Tibial artery (tissue), 4 donors: ENCODE results near the gene ZMIZ1.
A peak's percentile ranks its signal among the peaks of the same experiment; 100 is the strongest.
"Not testable (repeated sequence)": the region's sequence is repeated elsewhere in the genome, so short reads cannot be mapped to it uniquely, and the experiment has no call there.

Source experiments
- DNase-seq, 2 donors: peaks; one replicate each; pipeline ENCODE4 v3.0.0-alpha.2; 2019
- H3K27ac ChIP-seq, 2 donors: fragments of 200-600 bp; sonication (generic) in 1 of 2; 1 replicate in 1 of 2; 2 replicates in 1 of 2; pipeline ENCODE4 v1.5.1; 2018 to 2019; ENCODE audit warnings: mild to moderate bottlenecking in 1 of 2
- H3K27me3 ChIP-seq, 2 donors: fragments of 200-600 bp; sonication (generic) in 1 of 2; one replicate each; pipeline versions ENCODE4 v1.5.1 to v1.6.0; 2016 to 2019
- H3K36me3 ChIP-seq, 3 donors: fragments of 200-600 bp; sonication (generic) in 2 of 3; one replicate each; pipeline ENCODE4 v1.5.1; 2016 to 2019; ENCODE audit warnings: mild to moderate bottlenecking in 2 of 3
- H3K4me1 ChIP-seq, 4 donors: fragments of 200-600 bp; sonication (generic) in 2 of 4; 1 replicate in 3 of 4; 2 replicates in 1 of 4; pipeline ENCODE4 v1.5.1; 2016 to 2019
- H3K4me3 ChIP-seq, 2 donors: fragments of 200-600 bp; sonication (generic) in 1 of 2; 1 replicate in 1 of 2; 2 replicates in 1 of 2; pipeline ENCODE4 v1.5.1; 2018 to 2019; ENCODE audit warnings: mild to moderate bottlenecking in 2 of 2
- H3K9me3 ChIP-seq, 3 donors: fragments of 200-600 bp; sonication (generic) in 1 of 3; one replicate each; pipeline ENCODE4 v1.5.1; 2016 to 2019
- intact Hi-C: fragments of 100-400 bp; cut with DNase I; formaldehyde crosslinking; loops from one replicate; pipeline ENCODE4 v1.15.0; 2023; ENCODE audit warnings: low total_unique reads
- TF ChIP-seq, protein P1 (sequence below), 2 experiments: fragments of 200-600 bp in 1 of 2; fragments of 450-650 bp in 1 of 2; IDR thresholded peaks; one replicate each; pipeline ENCODE4 v1.5.1; 2017 to 2019; ENCODE audit warnings: antibody characterized with exemption in 2 of 2, mild to moderate bottlenecking in 1 of 2, moderate library complexity in 1 of 2

ZMIZ1 gene

DNA sequence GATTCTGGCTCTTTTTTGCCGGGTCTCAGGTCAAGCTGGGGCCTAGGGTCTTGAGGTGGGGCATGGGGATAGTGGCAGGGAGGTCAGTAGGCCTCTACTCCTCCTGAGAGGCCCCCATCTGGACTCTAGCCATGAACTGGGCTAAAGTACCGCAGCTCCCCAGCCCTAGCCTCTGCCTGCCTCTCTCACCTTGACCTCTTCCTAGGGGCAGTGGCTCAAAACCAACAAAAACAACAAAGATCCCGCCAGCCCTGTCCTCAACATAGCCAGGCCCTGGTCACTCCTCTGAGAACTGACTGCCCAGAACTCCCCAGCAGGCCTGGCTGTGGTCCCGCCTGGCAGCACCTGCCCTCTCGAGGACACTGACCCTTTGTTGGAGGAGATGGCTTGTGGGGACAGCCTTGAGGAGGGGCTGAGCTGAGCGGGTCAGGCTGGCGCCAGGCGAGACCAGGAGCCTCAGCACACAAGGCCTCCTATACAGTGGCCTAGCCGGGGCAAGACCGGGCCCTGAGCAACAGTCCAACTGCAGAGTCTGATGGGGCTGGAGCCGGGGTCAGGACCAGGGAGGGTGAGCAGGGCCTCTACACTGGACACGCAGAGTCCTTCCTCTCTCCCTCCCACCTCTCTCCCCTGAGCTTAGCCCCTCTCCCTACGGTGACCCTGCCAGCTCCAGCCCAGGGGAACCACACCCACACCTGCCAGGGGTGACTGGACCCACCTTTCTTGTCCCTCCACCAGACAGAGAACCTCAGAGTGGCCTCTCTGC is 266.9 kb downstream of the ZMIZ1 start:
- Histone ChIP-seq H3K27me3 (no peaks in the 10 kb centered on the region), H3K4me3 (no peak overlapping the region), H3K4me1 (peaks cover 0 to 10% (median 7%) of the 10 kb centered on the region in 4 donors), H3K9me3 (no peaks in the 10 kb centered on the region), H3K27ac (peak overlapping the region in 1 of 2 donors; percentile 8), H3K36me3 (no peaks in the 10 kb centered on the region)
- TF ChIP-seq, protein P1, sequence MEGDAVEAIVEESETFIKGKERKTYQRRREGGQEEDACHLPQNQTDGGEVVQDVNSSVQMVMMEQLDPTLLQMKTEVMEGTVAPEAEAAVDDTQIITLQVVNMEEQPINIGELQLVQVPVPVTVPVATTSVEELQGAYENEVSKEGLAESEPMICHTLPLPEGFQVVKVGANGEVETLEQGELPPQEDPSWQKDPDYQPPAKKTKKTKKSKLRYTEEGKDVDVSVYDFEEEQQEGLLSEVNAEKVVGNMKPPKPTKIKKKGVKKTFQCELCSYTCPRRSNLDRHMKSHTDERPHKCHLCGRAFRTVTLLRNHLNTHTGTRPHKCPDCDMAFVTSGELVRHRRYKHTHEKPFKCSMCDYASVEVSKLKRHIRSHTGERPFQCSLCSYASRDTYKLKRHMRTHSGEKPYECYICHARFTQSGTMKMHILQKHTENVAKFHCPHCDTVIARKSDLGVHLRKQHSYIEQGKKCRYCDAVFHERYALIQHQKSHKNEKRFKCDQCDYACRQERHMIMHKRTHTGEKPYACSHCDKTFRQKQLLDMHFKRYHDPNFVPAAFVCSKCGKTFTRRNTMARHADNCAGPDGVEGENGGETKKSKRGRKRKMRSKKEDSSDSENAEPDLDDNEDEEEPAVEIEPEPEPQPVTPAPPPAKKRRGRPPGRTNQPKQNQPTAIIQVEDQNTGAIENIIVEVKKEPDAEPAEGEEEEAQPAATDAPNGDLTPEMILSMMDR (IDR thresholded peaks at IDR 0.05), result no peak
- intact Hi-C loops, result no loop called here
- DNase-seq, result peak in 1 of 2 donors; percentile 49

DNA sequence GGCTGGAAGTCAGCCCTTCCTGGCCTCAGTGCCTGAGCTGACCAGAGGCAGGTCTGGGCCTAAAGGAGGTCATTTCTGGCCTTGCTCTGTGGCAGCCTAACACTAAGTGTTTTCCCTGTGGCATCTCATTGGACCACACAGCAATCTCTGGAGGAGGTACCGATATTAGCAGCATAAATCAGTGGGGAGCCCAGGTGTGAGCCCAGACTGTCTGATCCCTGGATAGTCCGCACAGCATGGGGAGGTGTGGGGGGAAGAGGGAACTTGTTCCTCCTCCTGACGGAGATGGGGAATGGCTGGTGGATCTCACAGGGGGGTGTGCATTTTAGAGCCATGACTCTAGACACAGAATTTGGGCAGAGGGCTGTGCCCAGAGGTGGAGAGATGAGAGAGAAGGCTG is 267.5 kb downstream of the ZMIZ1 start:
- Histone ChIP-seq H3K27me3 (no peaks in the 10 kb centered on the region), H3K27ac (peak overlapping the region in 1 of 2 donors; percentile 8), H3K9me3 (no peaks in the 10 kb centered on the region), H3K36me3 (no peaks in the 10 kb centered on the region), H3K4me3 (no peak overlapping the region), H3K4me1 (peaks cover 0 to 10% (median 7%) of the 10 kb centered on the region in 4 donors)
- no peak for DNase-seq
- intact Hi-C loops, result no loop called here
- TF ChIP-seq, protein P1 (IDR thresholded peaks at IDR 0.05), result no peak

DNA sequence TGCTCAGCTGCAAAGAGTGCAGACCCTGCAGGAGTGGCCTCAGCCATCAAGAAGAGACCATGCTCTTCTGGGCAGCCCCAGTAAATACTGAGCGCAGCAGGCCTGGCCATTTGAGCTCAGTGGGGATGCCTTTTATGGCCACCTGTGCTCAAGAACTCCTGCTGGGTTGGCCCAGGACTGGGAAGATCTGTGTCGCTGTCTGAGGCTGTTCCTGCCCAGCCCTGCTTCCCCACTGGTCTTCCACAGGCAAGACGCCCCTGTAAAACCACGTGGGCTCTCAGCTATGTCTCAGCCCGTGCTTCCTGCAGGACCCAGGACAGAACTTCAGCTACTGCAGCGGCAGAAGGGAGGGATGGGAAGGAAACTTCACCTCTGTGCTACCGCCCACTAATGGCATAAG is 268.0 kb downstream of the ZMIZ1 start:
- Histone ChIP-seq H3K4me1 (peaks cover 0 to 10% (median 7%) of the 10 kb centered on the region in 4 donors), H3K4me3 (no peak overlapping the region), H3K27ac (no peak overlapping the region), H3K36me3 (no peaks in the 10 kb centered on the region), H3K27me3 (no peaks in the 10 kb centered on the region), H3K9me3 (no peaks in the 10 kb centered on the region)
- no peak for DNase-seq
- TF ChIP-seq, protein P1 (IDR thresholded peaks at IDR 0.05), result no peak
- intact Hi-C loops, result no loop called here

DNA sequence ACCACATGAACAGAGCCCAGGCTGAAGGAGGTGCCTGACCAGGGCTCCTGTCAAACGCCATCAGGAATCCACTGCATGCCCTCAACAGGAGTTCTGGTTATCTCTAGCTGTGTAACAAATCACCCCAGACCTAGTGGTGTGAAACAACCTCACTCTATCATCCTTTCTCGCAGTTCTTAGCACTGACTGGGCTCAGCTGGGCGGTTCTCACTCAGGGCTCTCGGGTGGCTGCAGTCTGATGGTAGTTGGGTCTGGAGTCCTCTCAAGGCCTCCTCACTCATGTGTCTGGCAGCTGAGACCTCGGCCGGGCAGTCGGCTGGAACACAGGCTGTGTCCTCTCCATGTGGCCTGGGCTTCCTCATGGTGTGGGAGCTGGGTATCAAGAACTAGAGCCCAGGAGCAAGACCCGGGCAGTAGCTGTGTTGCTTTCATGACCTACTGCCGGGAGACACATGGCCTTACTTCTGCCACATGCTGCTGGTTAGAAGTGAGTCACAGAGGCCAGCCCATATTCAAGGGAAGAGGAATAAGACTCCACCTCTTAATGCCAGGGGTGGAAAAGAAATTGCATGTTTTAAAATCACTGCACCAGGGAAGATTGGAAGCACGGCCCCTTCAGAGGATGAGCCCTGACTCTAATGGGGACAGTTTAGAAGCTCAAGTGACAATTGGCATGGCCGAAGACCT is 269.2 kb downstream of the ZMIZ1 start:
- H3K36me3 ChIP-seq, H3K27me3 ChIP-seq, H3K27ac ChIP-seq, H3K4me3 ChIP-seq, DNase-seq, intact Hi-C loops, H3K9me3 ChIP-seq: not testable (repeated sequence)
- peaks cover 0 to 10% (median 7%) of the 10 kb centered on the region in 4 donors for H3K4me1 ChIP-seq

DNA sequence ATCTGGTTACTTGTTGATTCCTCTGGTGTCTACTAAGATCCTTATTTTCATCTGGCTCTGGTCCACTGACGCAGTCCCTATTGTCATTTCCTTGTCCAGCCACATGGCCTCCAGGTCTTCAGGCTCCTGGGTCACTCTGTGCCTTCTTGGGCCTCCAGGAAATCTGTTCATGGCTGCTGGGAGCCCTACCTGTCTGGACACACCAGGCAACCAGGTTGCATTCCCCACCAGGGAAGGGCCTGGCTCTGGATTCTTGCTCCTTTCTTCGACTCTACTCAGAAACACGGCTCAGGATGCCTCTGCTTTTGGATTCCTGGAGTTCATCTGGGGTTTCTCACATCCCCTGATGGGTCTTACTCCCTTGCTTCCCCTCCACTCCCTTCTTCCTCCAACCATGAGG is 270.5 kb downstream of the ZMIZ1 start:
- H3K27me3 ChIP-seq, result no peaks in the 10 kb centered on the region
- no peak overlapping the region for H3K27ac ChIP-seq
- H3K36me3 ChIP-seq, result no peaks in the 10 kb centered on the region
- TF ChIP-seq, protein P1 (IDR thresholded peaks at IDR 0.05), result no peak
- no peaks in the 10 kb centered on the region for H3K9me3 ChIP-seq
- peaks cover 0 to 10% (median 7%) of the 10 kb centered on the region in 4 donors for H3K4me1 ChIP-seq
- H3K4me3 ChIP-seq, result no peak overlapping the region
- peak in 1 of 2 donors; percentile 47 for DNase-seq
- intact Hi-C loops, result no loop called here

DNA sequence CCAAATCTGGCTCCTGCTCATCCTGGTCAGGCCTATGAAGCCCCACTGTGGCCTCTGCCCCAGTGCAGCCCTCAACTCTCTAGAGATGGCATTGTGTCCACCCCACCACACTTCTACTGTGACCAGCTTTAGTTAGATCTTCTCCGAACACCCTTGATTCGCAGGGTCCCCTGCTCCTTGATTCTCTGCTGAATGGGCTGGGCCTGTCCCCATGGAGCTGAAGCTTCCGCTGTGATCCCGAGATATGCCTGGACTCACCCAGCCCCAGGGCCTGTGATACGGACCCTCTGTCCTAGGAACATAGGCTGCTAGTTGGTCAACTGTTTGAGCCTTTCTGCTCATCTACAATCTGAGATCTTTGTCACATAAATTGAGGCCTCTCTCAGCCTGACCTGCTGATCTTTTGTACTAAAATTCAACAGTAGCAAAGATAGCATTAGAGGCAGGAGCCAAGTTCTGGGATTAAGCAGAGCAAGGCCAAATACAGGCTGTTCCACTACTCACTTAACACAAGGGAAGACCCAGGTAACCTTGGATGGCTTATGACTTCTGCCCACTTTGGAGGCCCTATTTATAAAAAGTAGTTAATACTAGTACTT is 272.0 kb downstream of the ZMIZ1 start:
- no peak for DNase-seq
- no peaks in the 10 kb centered on the region for H3K36me3 ChIP-seq
- TF ChIP-seq, protein P1 (IDR thresholded peaks at IDR 0.05), result no peak
- H3K4me3 ChIP-seq, result no peak overlapping the region
- no peak overlapping the region for H3K27ac ChIP-seq
- intact Hi-C loops, result no loop called here
- no peaks in the 10 kb centered on the region for H3K9me3 ChIP-seq
- no peaks in the 10 kb centered on the region for H3K27me3 ChIP-seq
- peaks cover 0 to 4% (median 3%) of the 10 kb centered on the region in 4 donors for H3K4me1 ChIP-seq
